ENCODE results near the gene HCFC1.
A peak's percentile ranks its signal among the peaks of the same experiment; 100 is the strongest.

HCFC1 gene

GRCh38 chrX:153900831-153901752 is 70.5 kb downstream of the HCFC1 start:
- DNase-seq, result peak; percentile 31

GRCh38 chrX:153897899-153898298 is 73.7 kb downstream of the HCFC1 start:
- no peak for DNase-seq

Measured in NCI-H345 (cell line).